ENCODE measurements around the gene ASRGL1. TPM values are rescaled to one million over a fixed set of nuclear protein-coding genes. Genes with fewer than 3 reads are reported as not detected.
"Not testable (repeated sequence)": the region's sequence is repeated elsewhere in the genome, so short reads cannot be mapped to it uniquely, and the experiment has no call there.

The ASRGL1 gene
- total RNA-seq, 5 donors from 2014 or later (not counting 1 experiment from before 2014, with no cell fraction given), result 0.88 to 2.6 (median 1.9) TPM

GRCh38 chr11:62359475-62359874 lies 22.2 kb downstream of the ASRGL1 start:
- Histone ChIP-seq H3K4me3 (ENCODE audit: control insufficient read depth in 1 of 2, extremely low read depth in 1 of 2, low read length in 1 of 2) (no peak overlapping the region), H3K4me1 (ENCODE audit: control insufficient read depth in 1 of 2, extremely low read depth in 1 of 2, insufficient read depth in 2 of 2, low read length in 2 of 2) (no peaks in the 10 kb centered on the region), H3K27ac (ENCODE audit: low read length) (no peak overlapping the region), H3K27me3 (replicated peaks in 1 of 2; ENCODE audit: control insufficient read depth in 2 of 2, extremely low read depth in 1 of 2, insufficient read depth in 2 of 2, low read length in 1 of 2) (no peaks in the 10 kb centered on the region), H3K9me3 (no peaks in the 10 kb centered on the region), H3K36me3 (ENCODE audit: control insufficient read depth in 2 of 2, extremely low read depth in 1 of 2, insufficient read depth in 1 of 2, low read length in 1 of 2) (no peaks in the 10 kb centered on the region)
- H3K4me3 Mint-ChIP-seq, result no peak overlapping the region
- DNase-seq (no peak), ATAC-seq (replicated peaks in 1 of 4) (no peak)
- H3K36me3 Mint-ChIP-seq, result no peaks in the 10 kb centered on the region
- ChIA-PET CTCF (interaction anchor here in 1 of 2 donors (0.6 to 0.7 kb wide), 2 partner anchors 61 to 1330 kb away, joined by 4 read pairs; partner anchors contain the start of gene SCGB1D4), POLR2A (no interaction called here)
- no CpG with 5 or more reads among the region's 1 CpG for WGBS (ENCODE audit: insufficient coverage)
- H3K9me3 Mint-ChIP-seq, result no peaks in the 10 kb centered on the region
- H3K27me3 Mint-ChIP-seq, result no peaks in the 10 kb centered on the region
- no peaks in the 10 kb centered on the region for H3K4me1 Mint-ChIP-seq
- no peak overlapping the region for H3K27ac Mint-ChIP-seq

GRCh38 chr11:62360685-62361084 lies 23.4 kb downstream of the ASRGL1 start:
- no peaks in the 10 kb centered on the region for H3K4me1 Mint-ChIP-seq
- DNase-seq (no peak), ATAC-seq (replicated peaks in 1 of 4) (no peak)
- Histone ChIP-seq H3K27me3 (replicated peaks in 1 of 2; ENCODE audit: control insufficient read depth in 2 of 2, extremely low read depth in 1 of 2, insufficient read depth in 2 of 2, low read length in 1 of 2) (no peaks in the 10 kb centered on the region), H3K4me3 (ENCODE audit: control insufficient read depth in 1 of 2, extremely low read depth in 1 of 2, low read length in 1 of 2) (no peak overlapping the region), H3K36me3 (ENCODE audit: control insufficient read depth in 2 of 2, extremely low read depth in 1 of 2, insufficient read depth in 1 of 2, low read length in 1 of 2) (no peaks in the 10 kb centered on the region), H3K27ac (ENCODE audit: low read length) (no peak overlapping the region), H3K4me1 (ENCODE audit: control insufficient read depth in 1 of 2, extremely low read depth in 1 of 2, insufficient read depth in 2 of 2, low read length in 2 of 2) (no peaks in the 10 kb centered on the region), H3K9me3 (no peaks in the 10 kb centered on the region)
- H3K27me3 Mint-ChIP-seq, result no peaks in the 10 kb centered on the region
- no peaks in the 10 kb centered on the region for H3K9me3 Mint-ChIP-seq
- no peak overlapping the region for H3K4me3 Mint-ChIP-seq
- no peaks in the 10 kb centered on the region for H3K36me3 Mint-ChIP-seq
- no CpG with 5 or more reads among the region's 4 CpGs for WGBS (ENCODE audit: insufficient coverage)
- H3K27ac Mint-ChIP-seq, result no peak overlapping the region
- CTCF ChIA-PET, result interaction anchor here in 1 of 2 donors (0.6 kb wide), 1 partner anchor 469 kb away, joined by 4 read pairs; no protein-coding TSS in a partner anchor
- POLR2A ChIA-PET, result no interaction called here

- CTCF ChIA-PET; ATAC-seq (replicated peaks in 1 of 4); POLR2A ChIA-PET; H3K4me3 ChIP-seq (ENCODE audit: control insufficient read depth in 1 of 2, extremely low read depth in 1 of 2, low read length in 1 of 2); H3K36me3 Mint-ChIP-seq; H3K27ac ChIP-seq (ENCODE audit: low read length); H3K4me1 Mint-ChIP-seq; H3K36me3 ChIP-seq (ENCODE audit: control insufficient read depth in 2 of 2, extremely low read depth in 1 of 2, insufficient read depth in 1 of 2, low read length in 1 of 2); H3K27me3 ChIP-seq (replicated peaks in 1 of 2; ENCODE audit: control insufficient read depth in 2 of 2, extremely low read depth in 1 of 2, insufficient read depth in 2 of 2, low read length in 1 of 2); DNase-seq; H3K27me3 Mint-ChIP-seq; H3K4me3 Mint-ChIP-seq; H3K9me3 Mint-ChIP-seq; H3K27ac Mint-ChIP-seq; H3K9me3 ChIP-seq: not testable (repeated sequence)
- 84% methylated on average over 3 of the region's 7 CpGs for WGBS (ENCODE audit: insufficient coverage)
- H3K4me1 ChIP-seq (ENCODE audit: control insufficient read depth in 1 of 2, extremely low read depth in 1 of 2, insufficient read depth in 2 of 2, low read length in 2 of 2), result peaks cover 0 to 12% of the 10 kb centered on the region in 2 experiments
Observed at GRCh38 chr11:62368861-62369477, 31.7 kb downstream of the ASRGL1 start.

GRCh38 chr11:62370743-62371440 lies 33.6 kb downstream of the ASRGL1 start:
- WGBS (ENCODE audit: insufficient coverage), result 70% methylated on average over 29 of the region's 39 CpGs
- no peaks in the 10 kb centered on the region for H3K36me3 Mint-ChIP-seq
- H3K4me3 Mint-ChIP-seq, result peak overlapping the region; percentile 52 to 65 (median 61)
- H3K4me3 ChIP-seq (ENCODE audit: control insufficient read depth in 1 of 2, extremely low read depth in 1 of 2, low read length in 1 of 2), result no peak overlapping the region
- DNase-seq, result peak in 31 of 35 experiments; percentile 8 to 66 (median 34)
- H3K9me3 ChIP-seq, result no peaks in the 10 kb centered on the region
- ChIA-PET CTCF (interaction anchor here in 1 of 2 donors (0.5 to 1.0 kb wide), 3 partner anchors 17 to 33 kb away, joined by 3 to 4 read pairs (median 3); no protein-coding TSS in a partner anchor), POLR2A (interaction anchor here in 1 of 2 donors (0.7 kb wide), 1 partner anchor 556 kb away, joined by 4 read pairs; no protein-coding TSS in a partner anchor)
- no peaks in the 10 kb centered on the region for H3K27me3 Mint-ChIP-seq
- peak overlapping the region; percentile 84 to 87 for H3K27ac Mint-ChIP-seq
- H3K4me1 Mint-ChIP-seq, result peaks cover 0 to 10% (median 4%) of the 10 kb centered on the region in 3 donors
- no peaks in the 10 kb centered on the region for H3K9me3 Mint-ChIP-seq
- H3K27ac ChIP-seq (ENCODE audit: low read length), result peak overlapping the region; percentile 52
- peaks cover 0 to 12% of the 10 kb centered on the region in 2 experiments for H3K4me1 ChIP-seq (ENCODE audit: control insufficient read depth in 1 of 2, extremely low read depth in 1 of 2, insufficient read depth in 2 of 2, low read length in 2 of 2)
- no peaks in the 10 kb centered on the region for H3K27me3 ChIP-seq (replicated peaks in 1 of 2; ENCODE audit: control insufficient read depth in 2 of 2, extremely low read depth in 1 of 2, insufficient read depth in 2 of 2, low read length in 1 of 2)
- ATAC-seq (replicated peaks in 1 of 4), result peak; percentile 92 to 97 (median 96)
- H3K36me3 ChIP-seq (ENCODE audit: control insufficient read depth in 2 of 2, extremely low read depth in 1 of 2, insufficient read depth in 1 of 2, low read length in 1 of 2), result no peaks in the 10 kb centered on the region

GRCh38 chr11:62372871-62373270 lies 35.6 kb downstream of the ASRGL1 start:
- H3K36me3 ChIP-seq (ENCODE audit: control insufficient read depth in 2 of 2, extremely low read depth in 1 of 2, insufficient read depth in 1 of 2, low read length in 1 of 2), result no peaks in the 10 kb centered on the region
- H3K27me3 Mint-ChIP-seq, result no peaks in the 10 kb centered on the region
- no peak for DNase-seq
- H3K4me3 ChIP-seq (ENCODE audit: control insufficient read depth in 1 of 2, extremely low read depth in 1 of 2, low read length in 1 of 2), result no peak overlapping the region
- no peaks in the 10 kb centered on the region for H3K9me3 Mint-ChIP-seq
- POLR2A ChIA-PET, result interaction anchor here in 1 of 2 donors (0.6 kb wide), 1 partner anchor 567 kb away, joined by 3 read pairs; no protein-coding TSS in a partner anchor
- CTCF ChIA-PET, result interaction anchor here in 1 of 2 donors (0.8 kb wide), 1 partner anchor 32 kb away, joined by 3 read pairs; no protein-coding TSS in a partner anchor
- WGBS (ENCODE audit: insufficient coverage), result 70% methylated on average over 4 of the region's 6 CpGs
- H3K36me3 Mint-ChIP-seq, result no peaks in the 10 kb centered on the region
- H3K27ac Mint-ChIP-seq, result peak overlapping the region in 1 of 2 donors; percentile 39
- no peaks in the 10 kb centered on the region for H3K9me3 ChIP-seq
- no peak overlapping the region for H3K27ac ChIP-seq (ENCODE audit: low read length)
- H3K27me3 ChIP-seq (replicated peaks in 1 of 2; ENCODE audit: control insufficient read depth in 2 of 2, extremely low read depth in 1 of 2, insufficient read depth in 2 of 2, low read length in 1 of 2), result no peaks in the 10 kb centered on the region
- peaks cover 0 to 12% of the 10 kb centered on the region in 2 experiments for H3K4me1 ChIP-seq (ENCODE audit: control insufficient read depth in 1 of 2, extremely low read depth in 1 of 2, insufficient read depth in 2 of 2, low read length in 2 of 2)
- no peak for ATAC-seq (replicated peaks in 1 of 4)
- H3K4me1 Mint-ChIP-seq, result peaks cover 0 to 10% (median 4%) of the 10 kb centered on the region in 3 donors
- no peak overlapping the region for H3K4me3 Mint-ChIP-seq

- Histone ChIP-seq H3K36me3 (ENCODE audit: control insufficient read depth in 2 of 2, extremely low read depth in 1 of 2, insufficient read depth in 1 of 2, low read length in 1 of 2) (no peaks in the 10 kb centered on the region), H3K4me1 (ENCODE audit: control insufficient read depth in 1 of 2, extremely low read depth in 1 of 2, insufficient read depth in 2 of 2, low read length in 2 of 2) (peaks cover 0 to 8% of the 10 kb centered on the region in 2 experiments), H3K9me3 (no peaks in the 10 kb centered on the region), H3K4me3 (ENCODE audit: control insufficient read depth in 1 of 2, extremely low read depth in 1 of 2, low read length in 1 of 2) (no peak overlapping the region), H3K27me3 (replicated peaks in 1 of 2; ENCODE audit: control insufficient read depth in 2 of 2, extremely low read depth in 1 of 2, insufficient read depth in 2 of 2, low read length in 1 of 2) (no peaks in the 10 kb centered on the region), H3K27ac (ENCODE audit: low read length) (no peak overlapping the region)
- Mint-ChIP-seq H3K27me3 (no peaks in the 10 kb centered on the region), H3K9me3 (no peaks in the 10 kb centered on the region), H3K4me1 (peaks cover 0 to 12% (median 6%) of the 10 kb centered on the region in 3 donors), H3K36me3 (no peaks in the 10 kb centered on the region), H3K27ac (no peak overlapping the region), H3K4me3 (no peak overlapping the region)
- ChIA-PET CTCF (interaction anchor here in 1 of 2 donors (0.9 kb wide), 1 partner anchor 34 kb away, joined by 4 read pairs; no protein-coding TSS in a partner anchor), POLR2A (interaction anchor here in 1 of 2 donors (0.6 kb wide), 1 partner anchor 568 kb away, joined by 3 read pairs; no protein-coding TSS in a partner anchor)
- no peak for DNase-seq
- no peak for ATAC-seq (replicated peaks in 1 of 4)
- WGBS (ENCODE audit: insufficient coverage), result 96% methylated on average over 16 of the region's 18 CpGs
Observed at GRCh38 chr11:62373464-62374119, 36.3 kb downstream of the ASRGL1 start.

All from T-cell (primary cell).